Kidney (tissue), 14 donors: ENCODE data around the gene KCNIP1. TPM values are rescaled to one million over a fixed set of nuclear protein-coding genes. Genes with fewer than 3 reads are reported as not detected.
A peak's percentile ranks its signal among the peaks of the same experiment; 100 is the strongest.

ENCODE experiments used
- DNase-seq, 5 donors: peaks; one replicate each; pipeline ENCODE4 v3.0.0-alpha.2; 2013 to 2020
- FAIRE-seq: peaks from 2 replicates; lab custom pipeline; 2012; peaks lifted over from hg19 to GRCh38; lab: Jason Lieb, UNC
- H3K27ac ChIP-seq, 2 donors: one replicate each; pipeline ENCODE4 v1.7.0; 2013; ENCODE audit warnings: low read depth in 2 of 2, low read length in 2 of 2, inconsistent platforms in 1 of 2
- H3K27me3 ChIP-seq: one replicate; pipeline ENCODE4 v1.7.1; 2013; ENCODE audit warnings: low read length, inconsistent platforms; ENCODE audit not compliant: control insufficient read depth, insufficient read depth
- H3K36me3 ChIP-seq, 3 donors: one replicate each; pipeline versions ENCODE4 v1.7.0 to v1.7.1; 2013; ENCODE audit warnings: low read length in 3 of 3, control low read depth in 1 of 3, inconsistent platforms in 1 of 3; ENCODE audit not compliant: insufficient read depth in 3 of 3, control insufficient read depth in 2 of 3
- H3K4me1 ChIP-seq, 3 donors: one replicate each; pipeline versions ENCODE4 v1.7.0 to v1.7.1; 2013; ENCODE audit warnings: low read length in 3 of 3, inconsistent platforms in 1 of 3, low read depth in 1 of 3; ENCODE audit not compliant: control insufficient read depth in 2 of 3, insufficient read depth in 2 of 3
- H3K4me3 ChIP-seq, 3 donors: one replicate each; pipeline versions ENCODE4 v1.7.0 to v1.8.1; 2013; ENCODE audit warnings: low read length in 3 of 3, control low read depth in 1 of 3, inconsistent platforms in 1 of 3
- H3K9ac ChIP-seq, 3 donors: one replicate each; pipeline versions ENCODE4 v1.7.0 to v1.7.1; 2013; ENCODE audit warnings: low read length in 3 of 3, control low read depth in 1 of 3, inconsistent platforms in 1 of 3
- H3K9me3 ChIP-seq, 3 donors: one replicate each; pipeline versions ENCODE4 v1.7.0 to v1.7.1; 2013; ENCODE audit warnings: low read length in 3 of 3, control low read depth in 1 of 3, inconsistent platforms in 1 of 3; ENCODE audit not compliant: control insufficient read depth in 2 of 3, insufficient read depth in 1 of 3
- intact Hi-C: fragments of 100-400 bp; cut with DNase I; formaldehyde crosslinking; loops from one replicate; pipeline ENCODE4 v1.11.1; 2022
- polyA plus RNA-seq: library from polyadenylated mRNA; stranded (reverse); fragments of 350-450 nt; fragmentation: Illumina TruSeq; extraction: RNeasy Lipid Tissue Mini Kit (QIAGEN cat#74804); gene quantifications from one replicate; pipeline ENCODE4 v1.2.3, GENCODE V29; 2014; ENCODE audit warnings: low read depth, low replicate concordance; ENCODE audit not compliant: insufficient read depth
- total RNA-seq: library from RNA; stranded (reverse); fragmentation: NEBNext Ultra II Directional; extraction: Animal tissue kit (Norgen Biotek cat#: 25700); gene quantifications from one replicate; pipeline ENCODE4 v1.2.1, GENCODE V29; 2021
- TF ChIP-seq, protein P1 (sequence below): IDR thresholded peaks from 3 replicates; pipeline ENCODE4 v1.5.1; 2012; ENCODE audit warnings: mild to moderate bottlenecking, moderate library complexity, borderline replicate concordance; ENCODE audit not compliant: insufficient read depth; ENCODE audit errors: extremely low read depth
- donor health status: control.
- donor health status: control.
- donor health status: control.
- donor health status: control.
- donor health status: control.
- donor health status: DM: yes; HTN: yes; CAD: no.
- donor health status: Normal renal cell carcinoma (clear cell type).

The KCNIP1 gene
- total and polyA plus RNA-seq, 2 donors from 2014 or later = 1.8 to 3.1 TPM

DNA sequence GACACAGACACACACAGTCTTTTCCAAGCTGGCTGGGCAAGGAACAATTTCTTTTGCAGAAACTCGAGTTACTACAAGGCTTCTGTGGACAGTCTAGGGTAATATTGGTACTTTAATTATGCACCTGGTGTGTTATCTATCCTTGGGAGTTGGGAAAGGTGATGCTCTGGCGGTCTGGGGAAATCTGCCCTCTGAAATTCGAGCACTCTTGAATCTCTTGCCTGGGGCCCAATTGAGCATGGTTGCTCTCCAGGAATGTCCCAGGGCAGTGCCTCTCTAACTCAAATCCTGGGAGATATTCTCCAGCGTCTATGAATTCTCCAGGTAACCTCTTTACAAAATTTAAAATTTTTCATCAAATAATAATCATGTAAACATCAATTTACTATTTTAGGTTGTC is 69.3 kb downstream of the KCNIP1 start:
- intact Hi-C loops = no loop called here

DNA sequence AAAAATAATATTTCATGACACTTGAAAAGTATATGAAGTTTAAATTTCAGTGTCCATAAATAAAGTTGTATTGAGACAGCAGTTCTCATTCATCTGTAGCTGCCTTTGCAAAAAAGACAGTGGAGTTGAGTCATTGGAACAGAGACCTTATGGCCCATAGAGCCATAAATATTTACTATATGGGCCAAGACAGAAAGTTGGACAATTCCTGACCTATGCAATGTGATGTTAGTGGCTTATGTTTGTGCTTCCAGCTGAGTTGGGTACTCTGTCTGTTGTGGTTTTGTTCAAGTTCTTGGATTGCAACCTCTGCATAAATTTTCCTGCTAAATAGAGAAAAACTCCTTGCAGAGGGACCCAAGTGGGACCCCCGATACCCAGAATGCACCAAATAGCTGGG is 69.8 kb downstream of the KCNIP1 start:
- DNase-seq (peak in 2 of 5 donors; percentile 50 to 51), FAIRE-seq (no peak)
- TF ChIP-seq, protein P1, sequence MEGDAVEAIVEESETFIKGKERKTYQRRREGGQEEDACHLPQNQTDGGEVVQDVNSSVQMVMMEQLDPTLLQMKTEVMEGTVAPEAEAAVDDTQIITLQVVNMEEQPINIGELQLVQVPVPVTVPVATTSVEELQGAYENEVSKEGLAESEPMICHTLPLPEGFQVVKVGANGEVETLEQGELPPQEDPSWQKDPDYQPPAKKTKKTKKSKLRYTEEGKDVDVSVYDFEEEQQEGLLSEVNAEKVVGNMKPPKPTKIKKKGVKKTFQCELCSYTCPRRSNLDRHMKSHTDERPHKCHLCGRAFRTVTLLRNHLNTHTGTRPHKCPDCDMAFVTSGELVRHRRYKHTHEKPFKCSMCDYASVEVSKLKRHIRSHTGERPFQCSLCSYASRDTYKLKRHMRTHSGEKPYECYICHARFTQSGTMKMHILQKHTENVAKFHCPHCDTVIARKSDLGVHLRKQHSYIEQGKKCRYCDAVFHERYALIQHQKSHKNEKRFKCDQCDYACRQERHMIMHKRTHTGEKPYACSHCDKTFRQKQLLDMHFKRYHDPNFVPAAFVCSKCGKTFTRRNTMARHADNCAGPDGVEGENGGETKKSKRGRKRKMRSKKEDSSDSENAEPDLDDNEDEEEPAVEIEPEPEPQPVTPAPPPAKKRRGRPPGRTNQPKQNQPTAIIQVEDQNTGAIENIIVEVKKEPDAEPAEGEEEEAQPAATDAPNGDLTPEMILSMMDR = no peak
- peaks cover 0 to under 1% (median 0%) of the 10 kb centered on the region in 3 donors for H3K9me3 ChIP-seq
- no peak overlapping the region for H3K4me3 ChIP-seq
- H3K27me3 ChIP-seq = no peaks in the 10 kb centered on the region
- intact Hi-C loops = no loop called here
- peaks cover 0 to 9% (median 2%) of the 10 kb centered on the region in 3 donors for H3K4me1 ChIP-seq
- H3K36me3 ChIP-seq = no peaks in the 10 kb centered on the region
- H3K27ac ChIP-seq = no peak overlapping the region
- no peak overlapping the region for H3K9ac ChIP-seq

More for the DNA sequence above, 69.3 kb downstream of the KCNIP1 start:
- DNase-seq (peak in 4 of 5 donors; percentile 62 to 84 (median 76)), FAIRE-seq (no peak)
- TF ChIP-seq, protein P1 = no peak
- Histone ChIP-seq H3K27me3 (no peaks in the 10 kb centered on the region), H3K9me3 (no peaks in the 10 kb centered on the region), H3K36me3 (no peaks in the 10 kb centered on the region), H3K9ac (no peak overlapping the region), H3K27ac (no peak overlapping the region), H3K4me3 (no peak overlapping the region), H3K4me1 (peaks cover 0 to 9% (median 2%) of the 10 kb centered on the region in 3 donors)

DNA sequence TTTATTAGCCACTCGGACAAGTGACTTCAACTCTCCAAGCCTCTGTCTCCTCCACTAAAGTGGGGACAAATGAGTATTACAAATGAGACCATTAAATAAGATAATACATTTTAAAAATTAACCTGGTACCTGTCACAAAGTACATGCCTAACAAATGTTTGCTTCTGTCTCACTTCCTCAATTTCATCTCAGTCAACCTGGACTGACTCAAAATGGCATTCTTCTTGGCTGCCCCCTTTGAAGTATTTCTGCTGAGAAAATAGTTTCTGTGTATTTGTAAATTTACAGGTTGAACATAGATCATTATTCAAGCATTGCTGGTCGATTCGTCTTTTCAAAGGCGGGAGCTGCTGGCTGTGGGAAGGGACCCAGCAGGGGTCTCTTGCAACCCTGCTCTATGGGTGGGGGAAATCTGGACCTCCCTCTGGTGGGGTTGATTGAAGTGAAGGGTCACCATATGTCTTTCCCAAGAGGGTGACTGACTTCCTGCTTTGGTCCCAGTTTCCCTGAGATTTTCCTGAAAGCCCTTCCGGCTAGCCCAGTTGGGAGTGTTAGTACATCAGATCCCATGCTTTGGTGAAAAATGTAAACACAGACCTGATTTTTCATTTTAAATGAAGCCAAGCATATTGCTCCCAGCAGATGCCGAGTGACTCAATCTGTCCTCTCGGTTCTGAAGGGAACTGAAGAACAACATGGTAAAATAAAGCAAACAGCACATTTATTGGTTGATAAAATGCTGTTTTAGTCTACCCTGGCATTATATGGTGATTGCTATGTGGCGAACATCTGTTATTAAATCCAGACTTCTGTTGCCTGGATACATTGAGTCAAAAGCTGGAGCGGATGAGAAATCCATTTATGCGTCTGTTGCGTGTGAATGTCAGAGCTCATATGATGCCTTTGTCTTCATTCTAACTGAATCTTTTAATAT is 73.0 kb downstream of the KCNIP1 start:
- no peaks in the 10 kb centered on the region for H3K36me3 ChIP-seq
- intact Hi-C loops = no loop called here
- peaks cover 0 to 5% (median 0%) of the 10 kb centered on the region in 3 donors for H3K4me1 ChIP-seq
- H3K4me3 ChIP-seq = no peak overlapping the region
- H3K27ac ChIP-seq = no peak overlapping the region
- no peaks in the 10 kb centered on the region for H3K27me3 ChIP-seq
- no peak overlapping the region for H3K9ac ChIP-seq
- FAIRE-seq = no peak
- no peak for DNase-seq
- TF ChIP-seq, protein P1 = no peak
- peaks cover 0 to 4% (median 0%) of the 10 kb centered on the region in 3 donors for H3K9me3 ChIP-seq
